ENCODE results near the gene LYAR.

DNA sequence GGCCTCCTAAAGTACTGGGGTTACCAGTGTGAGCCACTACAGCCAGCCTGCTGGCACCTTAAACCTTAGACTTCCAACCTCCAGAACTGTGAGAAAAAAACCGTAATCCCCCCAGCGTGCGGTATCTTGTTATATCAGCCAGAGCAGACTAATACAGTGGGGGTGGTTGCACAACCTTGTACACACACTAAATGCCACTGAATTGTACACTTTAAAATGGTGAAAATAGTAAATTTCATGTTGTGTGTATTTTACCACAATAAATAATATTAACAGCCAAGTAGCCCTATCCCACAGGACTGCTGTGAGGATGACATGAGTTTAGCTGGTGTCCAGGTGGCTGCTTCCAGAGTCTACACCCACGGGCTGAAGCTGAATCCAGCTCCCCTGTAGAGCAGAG is 38.9 kb upstream of the LYAR start:
- TF ChIP-seq, protein P1, sequence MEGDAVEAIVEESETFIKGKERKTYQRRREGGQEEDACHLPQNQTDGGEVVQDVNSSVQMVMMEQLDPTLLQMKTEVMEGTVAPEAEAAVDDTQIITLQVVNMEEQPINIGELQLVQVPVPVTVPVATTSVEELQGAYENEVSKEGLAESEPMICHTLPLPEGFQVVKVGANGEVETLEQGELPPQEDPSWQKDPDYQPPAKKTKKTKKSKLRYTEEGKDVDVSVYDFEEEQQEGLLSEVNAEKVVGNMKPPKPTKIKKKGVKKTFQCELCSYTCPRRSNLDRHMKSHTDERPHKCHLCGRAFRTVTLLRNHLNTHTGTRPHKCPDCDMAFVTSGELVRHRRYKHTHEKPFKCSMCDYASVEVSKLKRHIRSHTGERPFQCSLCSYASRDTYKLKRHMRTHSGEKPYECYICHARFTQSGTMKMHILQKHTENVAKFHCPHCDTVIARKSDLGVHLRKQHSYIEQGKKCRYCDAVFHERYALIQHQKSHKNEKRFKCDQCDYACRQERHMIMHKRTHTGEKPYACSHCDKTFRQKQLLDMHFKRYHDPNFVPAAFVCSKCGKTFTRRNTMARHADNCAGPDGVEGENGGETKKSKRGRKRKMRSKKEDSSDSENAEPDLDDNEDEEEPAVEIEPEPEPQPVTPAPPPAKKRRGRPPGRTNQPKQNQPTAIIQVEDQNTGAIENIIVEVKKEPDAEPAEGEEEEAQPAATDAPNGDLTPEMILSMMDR (IDR thresholded peaks at IDR 0.05; ENCODE audit: extremely low read depth in 1 of 2, insufficient read depth in 1 of 2, low read depth in 1 of 2, low read length in 2 of 2), result no peak
- TF ChIP-seq POLR2A (IDR thresholded peaks at IDR 0.05; ENCODE audit: low read depth, low read length), result no peak
